CD4-positive, alpha-beta T cell treated with Interleukin-6 for 4 hours (primary cell): ENCODE data around the gene ZCWPW2.

Experiments
- DNase-seq: peaks from one replicate; pipeline ENCODE4 v3.0.0-alpha.2; 2020; ENCODE audit warnings: mixed read lengths

Gene ZCWPW2

DNA sequence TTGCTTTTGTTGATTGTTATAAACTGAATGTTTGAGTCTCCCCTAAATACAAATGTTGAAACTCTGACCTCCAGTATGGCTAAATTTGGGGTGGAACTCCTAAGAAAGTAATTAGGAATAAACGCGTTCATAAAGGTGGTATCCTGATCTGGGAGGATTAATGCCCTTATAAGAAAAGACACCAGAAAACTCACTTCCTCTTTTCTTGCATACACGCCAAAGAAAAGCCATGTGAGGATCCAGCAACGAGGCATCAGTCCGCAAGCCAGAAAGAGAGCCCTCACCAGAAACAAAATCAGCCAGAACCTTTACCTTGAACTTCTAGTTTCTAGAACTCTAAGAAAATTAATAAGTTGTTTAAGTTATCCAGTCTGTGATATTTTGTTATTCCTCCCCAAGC, 37.5 kb downstream of the ZCWPW2 start:
- no peak for DNase-seq

GRCh38 chr3:28388978-28389377, 40.5 kb downstream of the ZCWPW2 start:
- DNase-seq: no peak

- DNase-seq: no peak
Observed at GRCh38 chr3:28399206-28399605, 50.7 kb downstream of the ZCWPW2 start.

GRCh38 chr3:28406241-28406640, 57.7 kb downstream of the ZCWPW2 start:
- no peak for DNase-seq

DNA sequence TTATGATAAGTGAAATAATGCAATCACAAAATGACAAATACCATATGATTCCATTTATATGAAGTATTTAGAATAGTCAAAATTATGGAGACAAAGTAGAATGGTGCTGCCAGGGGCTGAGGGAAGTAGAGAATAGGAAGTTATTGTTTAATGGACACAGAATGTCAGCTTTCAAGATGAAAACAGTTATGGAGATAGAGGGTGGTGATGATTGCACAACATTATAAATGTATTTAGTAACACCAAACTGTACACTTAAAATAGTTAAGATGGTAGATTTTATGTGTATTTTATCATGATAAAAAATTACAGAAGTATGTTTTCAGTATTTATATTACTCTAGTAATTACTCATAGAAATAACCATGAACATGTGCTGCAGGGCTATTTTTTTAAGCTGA, 100.9 kb downstream of the ZCWPW2 start:
- no peak for DNase-seq

DNA sequence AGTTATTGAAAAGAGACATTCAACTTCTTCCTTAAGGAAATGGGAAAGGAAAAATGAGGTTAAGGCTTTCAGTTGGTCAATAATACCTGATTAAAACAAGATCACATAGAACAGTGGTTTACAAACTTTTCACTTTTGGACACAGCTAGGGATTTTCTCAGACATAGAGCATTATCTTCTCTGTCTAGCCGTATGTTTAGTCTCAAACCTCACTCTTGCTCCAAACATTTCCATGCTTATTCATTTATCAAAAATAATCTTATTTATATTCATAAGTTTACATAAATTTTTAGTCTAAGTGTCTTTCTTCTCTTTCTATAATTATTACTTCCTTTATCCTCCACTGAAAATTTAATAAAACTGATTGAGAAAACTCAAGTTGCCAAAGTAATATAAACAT, 114.3 kb downstream of the ZCWPW2 start:
- no peak for DNase-seq

- DNase-seq: no peak
Observed at GRCh38 chr3:28467414-28467813, 118.9 kb downstream of the ZCWPW2 start.

DNA sequence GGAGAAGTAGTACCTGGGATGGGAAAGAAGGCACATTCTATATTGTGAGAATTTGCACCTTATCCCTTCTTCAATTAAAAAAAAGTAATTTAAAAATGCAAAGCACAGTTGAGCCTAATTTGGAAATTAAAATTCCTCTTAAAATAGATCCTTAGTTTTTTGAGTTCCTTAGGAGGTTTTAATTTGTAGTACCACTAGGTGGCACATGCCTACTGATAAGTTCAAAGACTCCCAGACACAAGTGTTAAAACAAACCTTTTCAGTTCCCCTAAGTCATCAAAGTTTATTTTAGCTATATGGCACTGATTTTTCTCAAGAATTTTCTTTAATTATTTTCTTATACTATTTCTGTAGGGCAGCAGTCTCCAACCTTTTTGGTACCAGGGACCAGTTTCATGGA, 127.7 kb downstream of the ZCWPW2 start:
- no peak for DNase-seq

DNA sequence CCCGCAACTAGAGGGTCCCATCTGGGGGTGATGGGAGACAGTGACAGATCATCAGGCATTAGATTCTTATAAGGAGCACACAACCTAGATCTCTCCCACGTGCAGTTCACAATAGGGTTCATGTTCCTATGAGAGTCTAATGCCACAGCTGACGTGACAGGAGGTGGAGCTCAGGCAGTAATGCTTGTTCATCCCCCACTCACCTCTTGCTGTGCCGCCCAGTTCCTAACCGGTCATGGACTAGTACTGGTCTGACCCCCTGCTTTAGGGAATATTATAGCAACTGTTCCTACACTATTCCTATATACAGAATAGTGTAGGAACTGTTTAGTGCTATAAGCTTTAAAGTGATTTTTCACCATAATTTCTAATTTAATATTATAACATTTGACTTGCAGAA, 128.2 kb downstream of the ZCWPW2 start:
- no peak for DNase-seq

- no peak for DNase-seq
Observed at GRCh38 chr3:28485164-28485563, 136.6 kb downstream of the ZCWPW2 start.

GRCh38 chr3:28495301-28495700, 146.8 kb downstream of the ZCWPW2 start:
- DNase-seq: no peak

DNA sequence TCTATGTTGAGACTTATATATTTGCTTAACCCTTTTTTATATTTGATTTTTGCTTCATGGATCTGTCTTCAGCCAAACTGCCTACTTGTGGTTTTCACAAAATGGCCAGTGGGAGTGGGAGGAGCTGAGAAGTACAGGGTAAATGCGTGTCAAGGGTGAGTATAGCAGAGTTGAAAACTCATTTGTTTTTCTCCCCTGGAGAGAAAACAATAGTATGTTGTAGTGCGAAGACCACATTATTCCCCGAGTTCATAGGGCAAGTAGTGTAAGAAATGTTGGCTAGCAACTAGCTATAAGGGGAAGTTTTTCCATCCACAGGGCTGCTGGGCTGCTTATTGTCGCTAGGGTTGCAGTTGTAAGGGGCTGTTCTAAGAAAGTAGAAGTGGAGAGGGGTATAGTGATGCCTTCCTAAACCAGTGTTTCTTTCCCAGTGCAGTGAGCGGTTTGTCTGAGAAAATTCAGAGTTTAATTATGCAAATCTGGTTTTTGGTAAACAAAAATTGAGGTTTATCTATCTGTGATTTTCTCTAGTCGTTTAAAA, 153.9 kb downstream of the ZCWPW2 start:
- no peak for DNase-seq

GRCh38 chr3:28504976-28505375, 156.5 kb downstream of the ZCWPW2 start:
- DNase-seq: no peak

DNA sequence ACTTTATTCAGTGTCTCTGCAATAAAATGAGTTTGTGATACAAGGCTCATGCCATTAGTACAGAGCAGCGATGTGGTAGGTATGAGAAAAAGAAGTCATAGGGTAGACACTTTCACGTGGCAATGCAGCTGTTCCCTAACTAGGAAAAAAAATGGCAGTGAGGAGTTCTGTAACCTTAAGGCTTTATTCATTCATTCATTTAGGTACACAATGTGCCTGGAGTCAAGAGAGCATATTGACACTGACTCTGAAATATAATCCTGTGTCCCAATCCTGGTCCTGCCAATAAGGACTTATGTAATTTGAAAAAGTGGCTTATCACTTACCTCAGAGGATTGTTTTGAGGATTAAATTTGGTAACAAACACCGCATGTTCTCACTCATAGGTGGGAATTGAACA, 173.1 kb downstream of the ZCWPW2 start:
- no peak for DNase-seq

- DNase-seq: no peak
Observed at GRCh38 chr3:28542351-28542750, 193.8 kb downstream of the ZCWPW2 start.

- no peak for DNase-seq
Observed at GRCh38 chr3:28544236-28544635, 195.7 kb downstream of the ZCWPW2 start.

- DNase-seq: no peak
Observed at GRCh38 chr3:28544831-28545230, 196.3 kb downstream of the ZCWPW2 start.

DNA sequence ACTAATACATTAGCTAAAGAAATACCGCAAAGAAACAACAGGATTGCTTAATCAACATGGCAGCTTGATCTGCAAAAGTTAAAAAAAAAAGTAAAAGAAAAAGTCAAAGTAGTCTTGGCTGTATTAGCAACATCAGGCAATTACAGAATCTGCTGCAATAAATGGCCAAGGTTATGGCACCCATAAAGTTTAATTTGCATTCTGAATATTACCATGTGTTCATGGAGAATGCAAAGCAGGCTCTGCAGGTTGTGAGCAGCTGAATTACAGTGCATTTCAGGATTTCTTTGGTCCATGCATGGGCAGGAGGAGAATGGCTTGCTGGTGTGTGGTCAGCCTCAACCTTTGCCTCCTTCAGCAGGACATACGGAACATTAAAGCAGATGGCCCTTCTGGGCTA, 199.2 kb downstream of the ZCWPW2 start:
- no peak for DNase-seq

- DNase-seq: no peak
Observed at GRCh38 chr3:28553175-28553574, 204.7 kb downstream of the ZCWPW2 start.

GRCh38 chr3:28556195-28556594, 207.7 kb downstream of the ZCWPW2 start:
- DNase-seq: no peak

GRCh38 chr3:28564211-28564610, 215.7 kb downstream of the ZCWPW2 start:
- no peak for DNase-seq

DNA sequence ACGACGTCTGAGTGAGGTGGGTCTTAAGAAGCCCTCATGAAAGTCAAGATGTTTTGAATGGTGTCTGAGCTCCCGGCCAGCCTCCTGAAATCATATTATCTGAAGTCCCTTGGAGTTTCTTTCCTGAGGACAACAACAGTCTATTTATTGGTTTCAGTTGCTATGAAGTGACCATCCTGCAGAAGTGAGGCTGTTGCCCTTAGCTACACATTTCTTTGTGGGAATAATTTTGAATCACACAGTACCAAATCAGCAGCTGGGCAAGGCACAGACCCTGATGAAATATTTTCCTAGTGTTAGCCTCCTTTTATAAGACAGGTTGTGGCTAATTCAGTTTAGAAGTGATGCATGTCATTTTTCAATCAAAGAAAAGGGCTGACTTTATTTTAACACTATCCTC, 220.8 kb downstream of the ZCWPW2 start:
- DNase-seq: no peak

DNA sequence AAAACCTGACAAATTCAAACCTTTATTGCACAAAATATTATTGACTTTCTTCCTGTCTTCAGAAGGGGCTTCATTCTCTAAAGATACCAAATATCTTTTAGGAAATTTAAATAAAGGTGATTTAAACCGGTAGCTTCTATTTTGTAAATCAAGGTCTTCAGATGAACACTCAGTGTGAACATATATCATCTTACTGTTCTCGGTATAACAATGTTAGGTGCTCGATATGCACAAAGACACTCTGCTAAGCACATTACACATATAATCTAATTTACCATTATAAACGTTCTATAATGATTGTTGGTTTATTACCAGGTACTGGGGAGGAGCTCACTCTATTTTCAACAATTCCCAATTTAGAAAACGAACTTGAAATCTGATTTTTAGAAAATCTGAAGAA, 225.5 kb downstream of the ZCWPW2 start:
- no peak for DNase-seq

DNA sequence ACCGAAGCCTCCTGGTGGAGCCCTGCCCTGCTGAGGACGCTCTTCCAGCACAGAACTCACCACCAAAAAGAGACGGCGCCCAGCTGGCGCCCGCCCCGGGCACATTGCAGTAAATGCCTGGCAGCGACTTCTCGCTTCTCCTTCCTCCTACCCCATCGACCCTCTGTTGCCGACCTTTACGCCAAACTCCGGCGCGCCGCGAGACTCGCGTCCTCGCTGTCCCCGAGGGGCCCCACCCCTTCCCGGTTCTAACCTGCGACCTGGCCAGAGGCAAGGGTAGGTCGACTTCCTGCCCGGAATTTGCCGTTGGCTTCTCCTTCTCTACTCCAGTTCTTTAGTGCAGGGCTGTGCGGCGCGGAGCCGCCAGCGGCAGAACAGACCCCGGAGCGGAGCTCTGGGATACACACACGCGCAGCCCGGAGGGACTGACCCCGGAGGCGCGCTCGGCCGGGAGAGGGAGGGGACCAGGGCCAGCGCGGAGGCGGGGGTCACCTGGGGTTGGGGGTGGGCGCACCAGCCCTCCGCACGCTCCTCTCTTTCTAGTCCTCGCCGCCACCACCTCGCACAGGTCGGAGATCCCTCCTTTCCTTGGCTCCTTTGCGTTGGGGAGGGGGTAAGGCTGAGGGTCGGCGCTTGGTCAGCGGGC, 226.7 kb downstream of the ZCWPW2 start:
- no peak for DNase-seq
